H9 (cell line): ENCODE results near the gene PRCD. TPM values are rescaled to one million over a fixed set of nuclear protein-coding genes. Genes with fewer than 3 reads are reported as not detected.

Source experiments
- DNase-seq: peaks from one replicate; pipeline ENCODE4 v3.0.0-alpha.2; 2017
- H2AFZ ChIP-seq: one replicate; pipeline ENCODE4 v1.6.1; 2013; ENCODE audit warnings: mild to moderate bottlenecking, low read length, control low read depth, moderate library complexity
- H2AK5ac ChIP-seq: 2 replicates; pipeline ENCODE4 v1.6.1; 2013; ENCODE audit warnings: low read length, control low read depth, mixed read lengths; ENCODE audit not compliant: insufficient read length
- H2BK120ac ChIP-seq: one replicate; pipeline ENCODE4 v1.6.1; 2013; ENCODE audit warnings: low read depth, mild to moderate bottlenecking, low read length, control low read depth, inconsistent platforms; ENCODE audit not compliant: poor library complexity, severe bottlenecking
- H2BK12ac ChIP-seq: 2 replicates; pipeline ENCODE4 v1.6.1; 2013; ENCODE audit warnings: low read length, control low read depth, mixed read lengths, low read depth; ENCODE audit not compliant: insufficient read length
- H2BK15ac ChIP-seq: 2 replicates; pipeline ENCODE4 v1.6.1; 2013; ENCODE audit warnings: low read depth, low read length, control low read depth
- H2BK20ac ChIP-seq: one replicate; pipeline ENCODE4 v1.6.1; 2013; ENCODE audit warnings: low read depth, mild to moderate bottlenecking, low read length, control low read depth, inconsistent platforms; ENCODE audit not compliant: poor library complexity, severe bottlenecking
- H2BK5ac ChIP-seq: 2 replicates; pipeline ENCODE4 v1.6.1; 2013; ENCODE audit warnings: low read length, control low read depth, mixed read lengths; ENCODE audit not compliant: insufficient read length
- H3K14ac ChIP-seq: 2 replicates; pipeline ENCODE4 v1.6.1; 2013; ENCODE audit warnings: low read length, control low read depth; ENCODE audit not compliant: insufficient read depth
- H3K18ac ChIP-seq: 2 replicates; pipeline ENCODE4 v1.6.1; 2013; ENCODE audit warnings: low read depth, mild to moderate bottlenecking, mixed read lengths, low read length, control low read depth; ENCODE audit not compliant: insufficient read length
- H3K23ac ChIP-seq: 2 replicates; pipeline ENCODE4 v1.6.1; 2013; ENCODE audit warnings: low read length, control low read depth, mixed read lengths, low read depth; ENCODE audit not compliant: insufficient read length
- H3K23me2 ChIP-seq: 2 replicates; pipeline ENCODE4 v1.6.1; 2013; ENCODE audit warnings: low read depth, mild to moderate bottlenecking, mixed read lengths, low read length, control low read depth; ENCODE audit not compliant: insufficient read length, poor library complexity, severe bottlenecking
- H3K27ac ChIP-seq: 2 replicates; pipeline ENCODE4 v1.5.1; 2013; ENCODE audit warnings: low read length, control low read depth, mixed read lengths, low read depth; ENCODE audit not compliant: insufficient read length
- H3K27me3 ChIP-seq: 2 replicates; pipeline ENCODE4 v1.6.1; 2013; ENCODE audit warnings: low read length, control low read depth, inconsistent platforms; ENCODE audit not compliant: insufficient read depth
- H3K4ac ChIP-seq: 2 replicates; pipeline ENCODE4 v1.6.1; 2013; ENCODE audit warnings: low read depth, mild to moderate bottlenecking, control low read depth, inconsistent platforms, low read length, moderate library complexity
- H3K4me1 ChIP-seq: 2 replicates; pipeline ENCODE4 v1.6.1; 2013; ENCODE audit warnings: low read length, control low read depth, inconsistent platforms; ENCODE audit not compliant: insufficient read depth
- H3K4me2 ChIP-seq: 2 replicates; pipeline ENCODE4 v1.6.1; 2013; ENCODE audit warnings: low read length, control low read depth, mixed read lengths; ENCODE audit not compliant: insufficient read length, insufficient read depth
- H3K56ac ChIP-seq: 2 replicates; pipeline ENCODE4 v1.6.1; 2013; ENCODE audit warnings: low read depth, mild to moderate bottlenecking, mixed read lengths, low read length, control low read depth; ENCODE audit not compliant: insufficient read length
- H3K79me1 ChIP-seq: 2 replicates; pipeline ENCODE4 v1.6.1; 2013; ENCODE audit warnings: low read depth, mild to moderate bottlenecking, moderate library complexity, low read length, control low read depth, inconsistent platforms; ENCODE audit not compliant: insufficient read depth, poor library complexity, severe bottlenecking
- H3K79me2 ChIP-seq: 2 replicates; pipeline ENCODE4 v1.6.1; 2013; ENCODE audit warnings: low read length, control low read depth, inconsistent platforms; ENCODE audit not compliant: insufficient read depth
- H3K9ac ChIP-seq: 2 replicates; pipeline ENCODE4 v1.6.1; 2013; ENCODE audit warnings: low read length, control low read depth, mixed read lengths; ENCODE audit not compliant: insufficient read length; ENCODE audit errors: extremely low read depth
- H3K9me3 ChIP-seq: one replicate; pipeline ENCODE4 v1.6.1; 2013; ENCODE audit warnings: low read depth, low read length, inconsistent platforms; ENCODE audit not compliant: control insufficient read depth
- H3T11ph ChIP-seq: one replicate; pipeline ENCODE4 v1.6.1; 2013; ENCODE audit warnings: mild to moderate bottlenecking, low read length, control low read depth, inconsistent platforms
- H4K20me1 ChIP-seq: one replicate; pipeline ENCODE4 v1.6.1; 2013; ENCODE audit not compliant: control insufficient read depth, insufficient read length, insufficient read depth
- H4K5ac ChIP-seq: 2 replicates; pipeline ENCODE4 v1.6.1; 2013; ENCODE audit warnings: low read depth, mild to moderate bottlenecking, mixed read lengths, low read length, control low read depth; ENCODE audit not compliant: insufficient read length
- H4K8ac ChIP-seq: replicated peaks from 2 replicates; pipeline ENCODE4 v1.6.1; 2013; ENCODE audit warnings: low read length, control low read depth, mixed read lengths, low read depth; ENCODE audit not compliant: insufficient read length
- H4K91ac ChIP-seq: 2 replicates; pipeline ENCODE4 v1.6.1; 2013; ENCODE audit warnings: low read depth, mild to moderate bottlenecking, moderate library complexity, mixed read lengths, low read length, control low read depth; ENCODE audit not compliant: insufficient read length
- H3K27ac Mint-ChIP-seq, 3 experiments: 2 replicates in 2 of 3; 3 replicates in 1 of 3; pipeline ENCODE4 v1.8.0; 2020 to 2021; ENCODE audit warnings: mixed read lengths in 3 of 3, mild to moderate bottlenecking in 1 of 3, moderate library complexity in 1 of 3
- H3K27me3 Mint-ChIP-seq: 2 replicates; pipeline ENCODE4 v1.8.0; 2021; ENCODE audit warnings: low read depth, mild to moderate bottlenecking, moderate library complexity, mixed read lengths
- H3K36me3 Mint-ChIP-seq, 3 experiments: 2 replicates in 2 of 3; 3 replicates in 1 of 3; pipeline ENCODE4 v1.8.0; 2020 to 2021; ENCODE audit warnings: low read depth in 3 of 3, mixed read lengths in 3 of 3; ENCODE audit not compliant: insufficient read depth in 1 of 3
- H3K4me1 Mint-ChIP-seq, 2 experiments: 2 replicates each; pipeline ENCODE4 v1.8.0; 2020; ENCODE audit warnings: mixed read lengths in 2 of 2
- H3K4me3 Mint-ChIP-seq, 2 experiments: 2 replicates in 1 of 2; 3 replicates in 1 of 2; pipeline ENCODE4 v1.8.0; 2020 to 2021; ENCODE audit warnings: mild to moderate bottlenecking in 2 of 2, mixed read lengths in 2 of 2, moderate library complexity in 1 of 2
- H3K9me3 Mint-ChIP-seq, 2 experiments: 2 replicates in 1 of 2; 3 replicates in 1 of 2; pipeline ENCODE4 v1.8.0; 2020; ENCODE audit warnings: mild to moderate bottlenecking in 2 of 2, mixed read lengths in 2 of 2, moderate library complexity in 1 of 2
- CTCF ChIP-seq: fragments of 200-600 bp; sonication (generic); conservative IDR thresholded peaks from 3 replicates; pipeline ENCODE4 v1.8.0; 2021; ENCODE audit warnings: antibody characterized with exemption, mild to moderate bottlenecking
- WGBS: extraction: QIAGEN DNeasy Blood & Tissue Kit; methylation state at CpG from one replicate; pipeline ENCODE4 v1.1.7; 2013; ENCODE audit warnings: missing lambda C conversion rate, low lambda C conversion rate, mixed read lengths; ENCODE audit not compliant: insufficient read length; ENCODE audit errors: extremely low coverage; 5-methylcytosine and 5-hydroxymethylcytosine counted together
- total RNA-seq: library from RNA; stranded (reverse); gene quantifications from 2 replicates; pipeline ENCODE4 v1.2.1, GENCODE V29; 2021

PRCD gene
- total RNA-seq, 1 experiment from 2014 or later = 0.46 TPM

GRCh38 chr17:76561799-76562268, 22.0 kb downstream of the PRCD start:
- no peaks in the 10 kb centered on the region; a peak in 1 of 5 replicates for H3K9me3 Mint-ChIP-seq
- Histone ChIP-seq H3K4me2 (no peak overlapping the region), H2BK20ac (no peak overlapping the region), H3K56ac (no peak overlapping the region), H4K91ac (no peak overlapping the region), H2AFZ (no peak overlapping the region), H3K27me3 (no peaks in the 10 kb centered on the region), H3K27ac (no peak overlapping the region), H2BK12ac (no peak overlapping the region), H3K4me1 (no peaks in the 10 kb centered on the region), H2BK120ac (no peak overlapping the region), H3K79me1 (peaks cover 2% of the 10 kb centered on the region), H3K18ac (no peak overlapping the region), H3T11ph (no peak overlapping the region), H3K23me2 (peaks cover 6% of the 10 kb centered on the region), H4K20me1 (no peaks in the 10 kb centered on the region), H4K5ac (no peak overlapping the region), H2BK5ac (no peak overlapping the region), H4K8ac (no peak overlapping the region), H3K14ac (no peak overlapping the region), H3K79me2 (peaks cover 35% of the 10 kb centered on the region), H3K9ac (no peak overlapping the region), H3K23ac (no peak overlapping the region), H3K9me3 (no peaks in the 10 kb centered on the region), H3K4ac (no peak overlapping the region), H2BK15ac (no peak overlapping the region), H2AK5ac (no peak overlapping the region)
- H3K27me3 Mint-ChIP-seq = no peaks in the 10 kb centered on the region; the same call in 1 of the 2 replicates
- H3K4me1 Mint-ChIP-seq = peaks cover 40% of the 10 kb centered on the region in 2 experiments
- TF ChIP-seq CTCF = no peak
- no CpG with 5 or more reads among the region's 5 CpGs for WGBS
- H3K27ac Mint-ChIP-seq = peak overlapping the region in 2 of 3 experiments; percentile 22 to 88; a peak in 3 of 7 replicates
- peak overlapping the region in 1 of 2 experiments; percentile 24; a peak in 1 of 5 replicates for H3K4me3 Mint-ChIP-seq
- H3K36me3 Mint-ChIP-seq = peaks cover 47 to 82% (median 65%) of the 10 kb centered on the region in 3 experiments
- DNase-seq = no peak
